Esophagus squamous epithelium (tissue), 5 donors: ENCODE measurements around the gene SCG5. TPM values are rescaled to one million over a fixed set of nuclear protein-coding genes. Genes with fewer than 3 reads are reported as not detected.

Experiments used
- DNase-seq: peaks from one replicate; lab custom pipeline; 2025; lab: John Stamatoyannopoulos, UW
- H3K27ac ChIP-seq, 4 donors: fragments of 200-600 bp; sonication (generic); one replicate each; pipeline ENCODE4 v1.5.1; 2016 to 2019; ENCODE audit warnings: mild to moderate bottlenecking in 1 of 4
- H3K27me3 ChIP-seq, 4 donors: fragments of 200-600 bp; sonication (generic); 1 replicate in 3 of 4; 2 replicates in 1 of 4; pipeline versions ENCODE4 v1.5.1 to v1.6.0; 2017 to 2021; ENCODE audit warnings: antibody characterized with exemption in 1 of 4
- H3K36me3 ChIP-seq, 3 donors: fragments of 200-600 bp; sonication (generic); one replicate each; pipeline ENCODE4 v1.5.1; 2016 to 2019
- H3K4me1 ChIP-seq, 3 donors: fragments of 200-600 bp; sonication (generic); one replicate each; pipeline ENCODE4 v1.5.1; 2017 to 2019
- H3K4me3 ChIP-seq, 4 donors: fragments of 200-600 bp; sonication (generic); 1 replicate in 3 of 4; 2 replicates in 1 of 4; pipeline ENCODE4 v1.5.1; 2016 to 2019; ENCODE audit warnings: mild to moderate bottlenecking in 2 of 4, moderate library complexity in 1 of 4
- H3K9me3 ChIP-seq, 3 donors: fragments of 200-600 bp; sonication (generic); one replicate each; pipeline ENCODE4 v1.5.1; 2016 to 2019
- POLR2A ChIP-seq, 4 donors: fragments of 450-650 bp; IDR thresholded peaks; one replicate each; pipeline ENCODE4 v1.6.1; 2017; ENCODE audit warnings: antibody characterized with exemption in 4 of 4, mild to moderate bottlenecking in 4 of 4, moderate library complexity in 3 of 4
- WGBS, 2 donors: methylation state at CpG; one replicate each; pipeline ENCODE4 v1.1.5; 2018; 5-methylcytosine and 5-hydroxymethylcytosine counted together
- intact Hi-C: fragments of 100-400 bp; cut with DNase I; formaldehyde crosslinking; loops from one replicate; pipeline ENCODE4 v1.15.0; 2022
- total RNA-seq, 4 donors: library from RNA; depleted of rRNA; stranded (reverse); fragments of >200 nt; gene quantifications; one replicate each; pipeline ENCODE4 v1.1.0, GENCODE V29; 2016
- TF ChIP-seq, protein P1 (sequence below), 6 experiments: fragments of 450-650 bp in 4 of 6; fragments of 200-600 bp in 2 of 6; sonication (generic) in 2 of 6; IDR thresholded peaks; one replicate each; pipeline ENCODE4 v1.5.1; 2016 to 2019; ENCODE audit warnings: antibody characterized with exemption in 6 of 6, mild to moderate bottlenecking in 4 of 6, moderate library complexity in 4 of 6
- donor health status: DM: yes; HTN: yes; CAD: no.

Gene SCG5
- total RNA-seq, 4 donors from 2014 or later: 1.1 TPM; not detected in 3

DNA sequence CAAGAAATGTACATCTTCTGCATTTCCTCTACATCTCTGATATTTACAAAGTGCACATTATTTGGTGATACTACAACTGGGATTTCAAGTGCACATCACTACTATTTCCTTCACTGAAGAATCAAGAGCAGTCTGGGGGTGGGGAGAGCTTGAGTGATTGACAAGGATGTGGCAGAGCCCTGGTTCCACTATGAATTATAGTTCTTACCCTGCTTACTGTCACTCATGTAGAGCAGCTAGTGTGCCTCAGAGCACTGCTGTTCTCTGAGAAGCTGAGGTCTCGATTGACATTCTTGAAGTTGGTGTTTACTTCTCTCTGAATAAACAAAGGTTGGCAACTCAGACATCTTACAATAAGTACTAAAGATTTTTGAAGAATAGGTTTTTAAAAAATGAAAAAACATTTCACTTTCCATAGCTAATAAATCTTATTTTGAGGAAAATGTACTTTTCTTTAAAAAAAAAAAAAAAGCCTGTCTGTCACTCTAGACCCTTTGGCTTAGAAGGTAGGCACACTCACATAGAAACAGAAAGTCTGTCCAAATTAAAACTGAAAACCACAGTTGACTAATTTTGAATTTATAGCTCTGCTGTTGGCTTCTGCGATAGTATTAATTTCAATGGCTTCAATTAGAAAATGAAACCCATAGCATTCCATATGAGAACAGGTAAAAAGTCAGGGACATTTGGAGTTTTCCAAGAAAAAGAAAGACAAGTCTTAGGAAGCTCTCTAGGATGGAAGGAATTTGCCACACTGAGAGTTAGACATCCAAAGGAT, 81.8 kb downstream of the SCG5 start:
- intact Hi-C loops: no loop called here
- H3K4me1 ChIP-seq: peaks cover 0 to 14% (median 4%) of the 10 kb centered on the region in 3 donors
- DNase-seq: no peak
- H3K36me3 ChIP-seq: no peaks in the 10 kb centered on the region
- TF ChIP-seq, protein P1, sequence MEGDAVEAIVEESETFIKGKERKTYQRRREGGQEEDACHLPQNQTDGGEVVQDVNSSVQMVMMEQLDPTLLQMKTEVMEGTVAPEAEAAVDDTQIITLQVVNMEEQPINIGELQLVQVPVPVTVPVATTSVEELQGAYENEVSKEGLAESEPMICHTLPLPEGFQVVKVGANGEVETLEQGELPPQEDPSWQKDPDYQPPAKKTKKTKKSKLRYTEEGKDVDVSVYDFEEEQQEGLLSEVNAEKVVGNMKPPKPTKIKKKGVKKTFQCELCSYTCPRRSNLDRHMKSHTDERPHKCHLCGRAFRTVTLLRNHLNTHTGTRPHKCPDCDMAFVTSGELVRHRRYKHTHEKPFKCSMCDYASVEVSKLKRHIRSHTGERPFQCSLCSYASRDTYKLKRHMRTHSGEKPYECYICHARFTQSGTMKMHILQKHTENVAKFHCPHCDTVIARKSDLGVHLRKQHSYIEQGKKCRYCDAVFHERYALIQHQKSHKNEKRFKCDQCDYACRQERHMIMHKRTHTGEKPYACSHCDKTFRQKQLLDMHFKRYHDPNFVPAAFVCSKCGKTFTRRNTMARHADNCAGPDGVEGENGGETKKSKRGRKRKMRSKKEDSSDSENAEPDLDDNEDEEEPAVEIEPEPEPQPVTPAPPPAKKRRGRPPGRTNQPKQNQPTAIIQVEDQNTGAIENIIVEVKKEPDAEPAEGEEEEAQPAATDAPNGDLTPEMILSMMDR (IDR thresholded peaks at IDR 0.05): no peak
- no peak for TF ChIP-seq POLR2A (IDR thresholded peaks at IDR 0.05)
- H3K27me3 ChIP-seq: peaks cover 3 to 32% (median 11%) of the 10 kb centered on the region in 4 donors
- H3K4me3 ChIP-seq: no peak overlapping the region
- peaks cover 0 to 4% (median 0%) of the 10 kb centered on the region in 3 donors for H3K9me3 ChIP-seq
- 66 to 82% methylated on average over 2 of the region's 2 CpGs for WGBS, 2 donors
- no peak overlapping the region for H3K27ac ChIP-seq

GRCh38 chr15:32729700-32730395, 88.3 kb downstream of the SCG5 start:
- Histone ChIP-seq H3K4me1 (peaks cover 0 to 10% (median 0%) of the 10 kb centered on the region in 3 donors), H3K9me3 (peaks cover 0 to 5% (median 0%) of the 10 kb centered on the region in 3 donors), H3K27me3 (peaks cover 0 to 13% (median 0%) of the 10 kb centered on the region in 4 donors), H3K4me3 (no peak overlapping the region), H3K36me3 (no peaks in the 10 kb centered on the region), H3K27ac (no peak overlapping the region)
- intact Hi-C loops: no loop called here
- no peak for DNase-seq
- WGBS, 2 donors: 77 to 78% methylated on average over 10 of the region's 10 CpGs
- TF ChIP-seq, protein P1 (IDR thresholded peaks at IDR 0.05): no peak
- TF ChIP-seq POLR2A (IDR thresholded peaks at IDR 0.05): no peak

DNA sequence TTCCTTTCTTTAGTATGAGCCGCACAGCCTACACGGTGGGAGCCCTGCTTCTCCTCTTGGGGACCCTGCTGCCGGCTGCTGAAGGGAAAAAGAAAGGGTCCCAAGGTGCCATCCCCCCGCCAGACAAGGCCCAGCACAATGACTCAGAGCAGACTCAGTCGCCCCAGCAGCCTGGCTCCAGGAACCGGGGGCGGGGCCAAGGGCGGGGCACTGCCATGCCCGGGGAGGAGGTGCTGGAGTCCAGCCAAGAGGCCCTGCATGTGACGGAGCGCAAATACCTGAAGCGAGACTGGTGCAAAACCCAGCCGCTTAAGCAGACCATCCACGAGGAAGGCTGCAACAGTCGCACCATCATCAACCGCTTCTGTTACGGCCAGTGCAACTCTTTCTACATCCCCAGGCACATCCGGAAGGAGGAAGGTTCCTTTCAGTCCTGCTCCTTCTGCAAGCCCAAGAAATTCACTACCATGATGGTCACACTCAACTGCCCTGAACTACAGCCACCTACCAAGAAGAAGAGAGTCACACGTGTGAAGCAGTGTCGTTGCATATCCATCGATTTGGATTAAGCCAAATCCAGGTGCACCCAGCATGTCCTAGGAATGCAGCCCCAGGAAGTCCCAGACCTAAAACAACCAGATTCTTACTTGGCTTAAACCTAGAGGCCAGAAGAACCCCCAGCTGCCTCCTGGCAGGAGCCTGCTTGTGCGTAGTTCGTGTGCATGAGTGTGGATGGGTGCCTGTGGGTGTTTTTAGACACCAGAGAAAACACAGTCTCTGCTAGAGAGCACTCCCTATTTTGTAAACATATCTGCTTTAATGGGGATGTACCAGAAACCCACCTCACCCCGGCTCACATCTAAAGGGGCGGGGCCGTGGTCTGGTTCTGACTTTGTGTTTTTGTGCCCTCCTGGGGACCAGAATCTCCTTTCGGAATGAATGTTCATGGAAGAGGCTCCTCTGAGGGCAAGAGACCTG, 89.5 kb downstream of the SCG5 start:
- intact Hi-C loops: no loop called here
- peaks cover 0 to 5% (median 0%) of the 10 kb centered on the region in 3 donors for H3K9me3 ChIP-seq
- no peaks in the 10 kb centered on the region for H3K36me3 ChIP-seq
- no peak overlapping the region for H3K27ac ChIP-seq
- DNase-seq: no peak
- peaks cover 0 to 10% (median 0%) of the 10 kb centered on the region in 3 donors for H3K4me1 ChIP-seq
- H3K27me3 ChIP-seq: peaks cover 0 to 13% (median 0%) of the 10 kb centered on the region in 4 donors
- TF ChIP-seq, protein P1 (IDR thresholded peaks at IDR 0.05): no peak
- TF ChIP-seq POLR2A (IDR thresholded peaks at IDR 0.05): no peak
- WGBS, 2 donors: 62 to 71% methylated on average over 12 to 19 of the region's 27 CpGs
- H3K4me3 ChIP-seq: no peak overlapping the region

GRCh38 chr15:32732574-32733157, 91.2 kb downstream of the SCG5 start:
- Histone ChIP-seq H3K4me1 (peaks cover 0 to 10% (median 0%) of the 10 kb centered on the region in 3 donors), H3K9me3 (peaks cover 0 to 5% (median 0%) of the 10 kb centered on the region in 3 donors), H3K36me3 (no peaks in the 10 kb centered on the region), H3K27me3 (peaks cover 0 to 13% (median 0%) of the 10 kb centered on the region in 4 donors), H3K4me3 (no peak overlapping the region), H3K27ac (no peak overlapping the region)
- DNase-seq: no peak
- WGBS, 2 donors: 85 to 91% methylated on average over 5 to 6 of the region's 6 CpGs
- TF ChIP-seq, protein P1 (IDR thresholded peaks at IDR 0.05): no peak
- no peak for TF ChIP-seq POLR2A (IDR thresholded peaks at IDR 0.05)
- intact Hi-C loops: no loop called here
